Natural killer cell (primary cell): Measurements from ENCODE around the gene OSBPL10. TPM values are rescaled to one million over a fixed set of nuclear protein-coding genes. Genes with fewer than 3 reads are reported as not detected.
A peak's percentile ranks its signal among the peaks of the same experiment; 100 is the strongest.

Source experiments
- ATAC-seq, 3 donors: fragments of 150-1000 bp in 2 of 3; fragments of 200-7000 bp in 1 of 3; cut with Tn5 transposase; 1 replicate in 1 of 3; 2 replicates in 2 of 3; pipeline ENCODE4 v1.10.0; 2021; ENCODE audit warnings: mild to moderate bottlenecking in 2 of 3, moderate library complexity in 2 of 3
- DNase-seq, 2 donors: peaks; one replicate each; pipeline versions ENCODE4 v3.0.0 to v3.0.0-alpha.2; 2013 to 2021; ENCODE audit warnings: mixed read lengths in 1 of 2
- H3K27ac ChIP-seq: one replicate; pipeline ENCODE4 v1.5.1; 2013; ENCODE audit warnings: mild to moderate bottlenecking, low read length
- H3K27me3 ChIP-seq: one replicate; pipeline ENCODE4 v1.6.1; 2013; ENCODE audit warnings: low read length; ENCODE audit not compliant: control insufficient read depth, insufficient read depth
- H3K36me3 ChIP-seq: one replicate; pipeline ENCODE4 v1.6.1; 2013; ENCODE audit warnings: low read length; ENCODE audit not compliant: control insufficient read depth, insufficient read depth
- H3K4me1 ChIP-seq: one replicate; pipeline ENCODE4 v1.6.1; 2013; ENCODE audit warnings: low read length; ENCODE audit not compliant: control insufficient read depth, insufficient read depth
- H3K4me3 ChIP-seq: one replicate; pipeline ENCODE4 v1.5.1; 2013; ENCODE audit warnings: low read length
- H3K9me3 ChIP-seq: one replicate; pipeline ENCODE4 v1.6.1; 2013; ENCODE audit warnings: low read length; ENCODE audit not compliant: control insufficient read depth, insufficient read depth
- H3K27ac Mint-ChIP-seq, 2 donors: one replicate each; pipeline ENCODE4 v1.8.0; 2022; ENCODE audit warnings: mild to moderate bottlenecking in 2 of 2, mixed read lengths in 2 of 2, moderate library complexity in 1 of 2
- H3K27me3 Mint-ChIP-seq, 2 donors: one replicate each; pipeline ENCODE4 v1.8.0; 2022; ENCODE audit warnings: low read depth in 2 of 2, mixed read lengths in 2 of 2
- H3K36me3 Mint-ChIP-seq: one replicate; pipeline ENCODE4 v1.8.0; 2022; ENCODE audit warnings: mixed read lengths
- H3K4me1 Mint-ChIP-seq, 2 donors: one replicate each; pipeline ENCODE4 v1.8.0; 2022; ENCODE audit warnings: mixed read lengths in 2 of 2
- H3K4me3 Mint-ChIP-seq: one replicate; pipeline ENCODE4 v1.8.0; 2022; ENCODE audit warnings: mild to moderate bottlenecking, moderate library complexity, mixed read lengths
- H3K9me3 Mint-ChIP-seq, 2 donors: one replicate each; pipeline ENCODE4 v1.8.0; 2022; ENCODE audit warnings: mixed read lengths in 2 of 2
- WGBS: methylation state at CpG from one replicate; pipeline ENCODE4 v1.1.7; 2013; ENCODE audit warnings: missing lambda C conversion rate; ENCODE audit not compliant: insufficient coverage; 5-methylcytosine and 5-hydroxymethylcytosine counted together
- intact Hi-C: fragments of 100-400 bp; cut with micrococcal nuclease; formaldehyde crosslinking; loops from one replicate; pipeline ENCODE4 v1.14.2; 2022
- total RNA-seq, 4 donors: library from RNA; stranded (reverse); fragments of 120-200 nt in 1 of 4; gene quantifications; one replicate each; pipeline versions ENCODE4 v1.2.3 to v1.2.4, GENCODE V29; 2013 to 2022
- TF ChIP-seq, protein P1 (sequence below): fragments of 200-600 bp; IDR thresholded peaks from one replicate; pipeline ENCODE4 v1.8.0; 2022; ENCODE audit warnings: antibody characterized with exemption

OSBPL10 gene
- total RNA-seq, 3 donors from 2014 or later (not counting 1 experiment from before 2014, with no cell fraction given): 1.00 to 3.6 (median 1.6) TPM

DNA sequence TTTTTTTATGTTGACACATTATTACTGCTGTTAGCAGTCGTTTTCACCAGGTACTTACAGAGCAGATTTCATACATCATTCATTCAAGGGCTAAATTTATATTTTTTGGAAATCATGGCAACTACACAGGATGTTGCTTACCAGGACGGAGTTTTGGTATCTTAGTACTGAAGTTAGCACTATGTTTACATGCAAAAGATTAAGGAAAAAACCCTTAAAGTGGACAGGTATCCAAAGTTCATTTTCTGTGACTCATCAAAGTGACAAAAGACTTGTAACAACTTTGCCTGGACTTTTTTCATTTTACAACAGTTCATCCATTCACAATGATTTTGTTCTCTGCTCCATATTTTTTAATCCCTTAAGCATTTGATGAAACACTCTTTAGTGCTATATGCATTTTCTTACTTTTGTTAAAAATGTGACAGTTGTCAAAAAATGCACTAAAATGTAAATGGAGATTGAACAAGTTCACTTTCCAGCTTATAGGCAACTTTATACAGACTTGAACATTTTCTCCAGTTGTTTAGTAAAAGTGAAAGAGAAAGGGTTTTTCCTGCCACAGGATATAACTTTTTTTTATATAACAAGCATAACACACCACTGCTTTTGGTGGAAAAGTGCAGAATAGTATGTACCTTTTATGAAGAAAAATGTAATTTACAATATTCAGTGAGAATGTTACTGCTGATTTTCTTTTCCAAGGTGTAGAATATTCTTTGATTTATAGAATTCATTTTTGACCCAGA, 344.2 kb downstream of the OSBPL10 start:
- TF ChIP-seq, protein P1, sequence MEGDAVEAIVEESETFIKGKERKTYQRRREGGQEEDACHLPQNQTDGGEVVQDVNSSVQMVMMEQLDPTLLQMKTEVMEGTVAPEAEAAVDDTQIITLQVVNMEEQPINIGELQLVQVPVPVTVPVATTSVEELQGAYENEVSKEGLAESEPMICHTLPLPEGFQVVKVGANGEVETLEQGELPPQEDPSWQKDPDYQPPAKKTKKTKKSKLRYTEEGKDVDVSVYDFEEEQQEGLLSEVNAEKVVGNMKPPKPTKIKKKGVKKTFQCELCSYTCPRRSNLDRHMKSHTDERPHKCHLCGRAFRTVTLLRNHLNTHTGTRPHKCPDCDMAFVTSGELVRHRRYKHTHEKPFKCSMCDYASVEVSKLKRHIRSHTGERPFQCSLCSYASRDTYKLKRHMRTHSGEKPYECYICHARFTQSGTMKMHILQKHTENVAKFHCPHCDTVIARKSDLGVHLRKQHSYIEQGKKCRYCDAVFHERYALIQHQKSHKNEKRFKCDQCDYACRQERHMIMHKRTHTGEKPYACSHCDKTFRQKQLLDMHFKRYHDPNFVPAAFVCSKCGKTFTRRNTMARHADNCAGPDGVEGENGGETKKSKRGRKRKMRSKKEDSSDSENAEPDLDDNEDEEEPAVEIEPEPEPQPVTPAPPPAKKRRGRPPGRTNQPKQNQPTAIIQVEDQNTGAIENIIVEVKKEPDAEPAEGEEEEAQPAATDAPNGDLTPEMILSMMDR: no peak
- Histone ChIP-seq H3K36me3 (peaks cover 23% of the 10 kb centered on the region), H3K27me3 (no peaks in the 10 kb centered on the region), H3K9me3 (no peaks in the 10 kb centered on the region), H3K4me3 (no peak overlapping the region), H3K27ac (peak overlapping the region; percentile 68), H3K4me1 (no peaks in the 10 kb centered on the region)
- H3K27ac Mint-ChIP-seq: peak overlapping the region; percentile 78 to 89
- DNase-seq: peak in 1 of 2 donors; percentile 38
- WGBS: 9% methylated on average over 1 of the region's 2 CpGs
- peak in 2 of 3 donors; percentile 70 to 80 for ATAC-seq
- peaks cover 26 to 30% of the 10 kb centered on the region in 2 donors for H3K4me1 Mint-ChIP-seq
- H3K36me3 Mint-ChIP-seq: no peaks in the 10 kb centered on the region
- no peaks in the 10 kb centered on the region for H3K27me3 Mint-ChIP-seq
- peak overlapping the region; percentile 35 for H3K4me3 Mint-ChIP-seq
- no peaks in the 10 kb centered on the region for H3K9me3 Mint-ChIP-seq
- intact Hi-C loops: no loop called here

GRCh38 chr3:31636049-31636448, 345.0 kb downstream of the OSBPL10 start:
- Mint-ChIP-seq H3K27ac (peak overlapping the region; percentile 78 to 89), H3K27me3 (no peaks in the 10 kb centered on the region), H3K4me3 (peak overlapping the region; percentile 47), H3K9me3 (no peaks in the 10 kb centered on the region), H3K4me1 (peaks cover 26 to 30% of the 10 kb centered on the region in 2 donors), H3K36me3 (no peaks in the 10 kb centered on the region)
- TF ChIP-seq, protein P1: no peak
- ATAC-seq (no peak), DNase-seq (no peak)
- Histone ChIP-seq H3K9me3 (no peaks in the 10 kb centered on the region), H3K4me3 (no peak overlapping the region), H3K36me3 (peaks cover 31% of the 10 kb centered on the region), H3K4me1 (no peaks in the 10 kb centered on the region), H3K27me3 (no peaks in the 10 kb centered on the region), H3K27ac (peak overlapping the region; percentile 68)
- intact Hi-C loops: no loop called here
- 91% methylated on average over 3 of the region's 4 CpGs for WGBS

- H3K4me1 ChIP-seq: no peaks in the 10 kb centered on the region
- Mint-ChIP-seq H3K27ac (peak overlapping the region; percentile 78 to 89), H3K4me3 (peak overlapping the region; percentile 47), H3K9me3 (no peaks in the 10 kb centered on the region), H3K27me3 (no peaks in the 10 kb centered on the region), H3K4me1 (peaks cover 26 to 30% of the 10 kb centered on the region in 2 donors), H3K36me3 (no peaks in the 10 kb centered on the region)
- H3K36me3 ChIP-seq: peaks cover 34% of the 10 kb centered on the region
- H3K27me3 ChIP-seq: no peaks in the 10 kb centered on the region
- no peaks in the 10 kb centered on the region for H3K9me3 ChIP-seq
- intact Hi-C loops: no loop called here
- 36% methylated on average over 1 of the region's 1 CpG for WGBS
- H3K4me3 ChIP-seq: no peak overlapping the region
- ATAC-seq: peak in 2 of 3 donors; percentile 36 to 42
- DNase-seq: peak in 1 of 2 donors; percentile 14
- TF ChIP-seq, protein P1: no peak
- H3K27ac ChIP-seq: peak overlapping the region; percentile 68
Measured at GRCh38 chr3:31635545-31635944, 345.5 kb downstream of the OSBPL10 start.
